KBM-7 (cell line): ENCODE data around the gene PHF12.
"Not testable (repeated sequence)": the region's sequence is repeated elsewhere in the genome, so short reads cannot be mapped to it uniquely, and the experiment has no call there.

Source experiments
- DNase-seq: peaks from one replicate; pipeline ENCODE4 v3.0.0-alpha.2; 2015
- in situ Hi-C: fragments of 300-500 bp; cut with MboI; formaldehyde crosslinking; loops from 2 replicates; pipeline ENCODE4 v1.14.3; 2020; ENCODE audit warnings: low sequenced_read_pairs, low pct_unique_long_range_greater_than_20kb, mixed read lengths

Gene PHF12

DNA sequence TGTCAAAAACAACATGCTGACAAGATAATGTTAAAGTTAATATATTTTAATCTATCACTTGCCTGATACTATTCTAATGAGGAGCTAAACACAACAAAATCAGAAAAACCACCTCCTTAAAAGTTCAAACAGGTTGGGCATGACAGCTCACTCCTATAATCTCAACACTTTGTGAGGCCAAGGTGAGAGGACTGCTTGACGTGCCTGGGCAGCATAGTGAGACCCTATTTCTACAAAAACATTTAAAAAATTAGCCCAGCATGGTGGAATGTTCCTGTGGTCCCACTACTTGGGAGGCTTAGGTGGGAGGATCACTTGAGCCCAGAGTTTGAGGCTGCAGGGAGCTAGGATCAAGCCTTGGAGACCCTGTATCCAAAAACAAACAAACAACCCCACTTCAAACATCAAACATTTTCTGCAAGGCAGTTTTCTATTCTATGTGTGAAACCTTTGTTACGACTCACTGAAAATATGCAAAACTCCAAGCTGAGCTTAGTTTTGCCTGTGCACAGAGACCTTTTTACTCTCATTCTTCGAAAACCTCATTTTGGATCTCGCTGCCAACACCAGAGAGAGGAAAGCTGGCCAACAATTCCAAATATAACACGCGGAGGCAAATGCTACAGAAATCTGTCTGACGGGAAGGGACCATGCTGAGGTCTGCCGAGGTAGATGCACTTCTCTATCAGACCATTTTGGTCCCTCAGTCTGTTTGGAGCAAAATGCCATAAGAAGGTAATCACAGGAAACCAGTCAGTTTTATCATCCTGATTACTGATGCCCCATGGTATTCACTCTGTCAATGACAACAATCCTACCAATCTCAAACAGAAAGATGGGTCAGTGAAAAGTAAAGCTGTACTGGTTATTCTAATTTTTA lies 6.2 kb downstream of the PHF12 start:
- in situ Hi-C loops, result no loop called here
- no peak for DNase-seq

GRCh38 chr17:28944343-28944742 lies 7.0 kb downstream of the PHF12 start:
- in situ Hi-C loops, result no loop called here
- no peak for DNase-seq

GRCh38 chr17:28942925-28943324 lies 8.4 kb downstream of the PHF12 start:
- in situ Hi-C loops, result no loop called here
- no peak for DNase-seq

DNA sequence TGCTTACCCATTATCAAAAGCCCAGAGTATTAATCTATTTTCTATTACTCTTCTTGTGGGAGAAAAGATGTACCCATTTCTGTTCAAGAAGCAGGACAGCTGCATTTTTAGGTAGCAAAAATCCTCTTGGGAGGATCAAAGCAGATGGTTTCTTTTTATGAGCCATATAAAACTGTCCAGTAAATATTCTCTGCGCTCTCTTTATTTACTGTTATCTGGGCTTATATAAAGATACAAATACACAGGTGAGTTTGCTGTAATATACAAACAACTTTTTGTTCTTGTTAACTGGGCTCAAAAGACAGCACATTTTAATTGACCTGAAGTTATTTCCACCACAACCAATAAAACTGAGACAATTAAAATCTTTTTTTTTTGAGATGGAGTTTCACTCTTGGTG lies 10.1 kb downstream of the PHF12 start:
- DNase-seq, result no peak
- in situ Hi-C loops, result no loop called here

DNA sequence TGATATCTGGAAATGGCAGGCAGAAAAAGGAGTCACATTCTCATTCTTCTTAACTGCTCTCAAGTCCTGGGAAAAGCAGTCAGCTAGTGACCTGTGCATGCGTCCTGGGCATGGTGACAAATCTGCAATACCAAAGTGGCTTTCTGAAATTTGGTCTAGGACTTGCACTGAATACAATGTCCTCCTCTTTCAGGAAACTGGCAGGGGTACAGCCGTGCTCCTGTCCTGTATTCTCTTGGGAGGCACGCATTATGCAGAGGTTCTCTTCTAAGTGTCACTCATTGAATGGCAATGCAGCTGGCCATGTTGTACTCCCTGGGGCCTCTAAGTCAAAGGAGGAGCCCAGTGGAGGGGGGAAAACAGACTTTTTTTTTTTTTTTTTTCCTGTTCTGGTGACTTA lies 10.6 kb downstream of the PHF12 start:
- no peak for DNase-seq
- in situ Hi-C loops, result no loop called here

GRCh38 chr17:28940142-28940541 lies 11.2 kb downstream of the PHF12 start:
- DNase-seq, result no peak
- in situ Hi-C loops, result no loop called here

GRCh38 chr17:28938552-28938951 lies 12.8 kb downstream of the PHF12 start:
- no peak for DNase-seq
- in situ Hi-C loops, result no loop called here

DNA sequence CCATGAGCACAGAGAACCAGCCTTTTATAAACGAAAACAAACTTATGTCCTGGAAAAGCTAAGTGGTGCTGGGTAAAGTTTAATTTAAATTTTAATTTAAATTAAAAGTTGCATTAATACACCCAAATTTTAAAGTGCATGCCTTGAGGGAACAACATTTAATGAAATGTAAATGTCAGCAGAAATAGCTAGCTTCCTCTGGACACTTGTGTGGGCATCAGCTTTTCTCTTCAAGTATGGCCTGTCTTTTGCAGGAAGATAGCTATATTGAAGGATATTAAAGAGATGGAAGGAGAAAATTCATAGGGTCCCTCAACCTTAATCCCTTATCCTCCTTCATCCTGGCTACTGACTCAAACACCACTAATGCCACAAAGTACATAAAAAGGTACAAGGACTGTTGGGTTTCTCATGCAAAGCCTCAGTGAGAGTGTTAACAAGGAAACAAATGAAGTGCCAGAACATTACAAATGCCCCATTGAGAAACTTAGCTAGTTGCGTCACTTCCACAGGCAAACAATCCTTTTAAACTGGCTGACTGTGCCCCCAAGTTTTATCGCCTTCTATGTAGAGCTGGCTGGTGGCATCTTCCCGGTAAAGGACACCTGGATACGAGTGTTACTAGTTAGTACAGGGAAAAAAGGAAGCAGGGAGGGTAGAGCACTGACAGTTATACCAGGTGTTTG lies 14.1 kb downstream of the PHF12 start:
- in situ Hi-C loops, result no loop called here

DNA sequence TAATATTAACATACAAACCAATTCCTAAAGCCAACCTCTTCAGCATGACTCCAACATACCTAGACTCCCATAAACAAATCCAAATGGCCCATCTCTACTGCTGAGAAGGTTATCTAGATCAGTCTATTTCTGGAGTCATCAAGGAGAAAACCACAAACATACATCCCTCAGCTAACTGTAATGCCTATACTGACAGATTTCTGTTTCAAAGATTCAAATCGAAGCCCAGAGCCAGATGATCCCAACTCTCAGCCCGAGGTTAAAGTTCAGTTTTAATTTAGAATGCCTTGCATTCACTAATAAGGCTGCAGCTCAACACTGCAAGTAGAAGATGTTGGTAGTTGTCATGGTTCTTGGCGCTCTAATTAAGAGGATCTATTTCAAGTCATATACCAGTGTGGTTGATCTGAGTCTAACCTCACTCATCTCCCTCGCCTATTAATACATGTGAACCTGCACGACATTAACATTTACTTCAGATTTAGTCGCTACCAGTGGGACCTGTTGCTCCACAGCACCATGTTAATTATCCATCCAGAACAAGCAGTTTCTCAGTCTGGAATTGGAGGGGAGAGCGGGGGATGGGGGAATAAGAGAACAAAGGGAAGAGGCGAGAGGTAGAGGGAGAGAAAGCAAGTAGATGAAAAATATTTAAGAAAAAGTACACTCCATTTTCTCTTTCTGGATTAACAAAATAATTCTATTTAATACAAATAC lies 15.4 kb downstream of the PHF12 start:
- in situ Hi-C loops, result no loop called here

More for the DNA sequence above, 14.1 kb downstream of the PHF12 start:
- no peak for DNase-seq

GRCh38 chr17:28934508-28934907 lies 16.8 kb downstream of the PHF12 start:
- in situ Hi-C loops, DNase-seq: not testable (repeated sequence)

More for the DNA sequence above, 15.4 kb downstream of the PHF12 start:
- no peak for DNase-seq

- DNase-seq, result no peak
- in situ Hi-C loops, result no loop called here
Measured at GRCh38 chr17:28929787-28930186, 21.5 kb downstream of the PHF12 start.

DNA sequence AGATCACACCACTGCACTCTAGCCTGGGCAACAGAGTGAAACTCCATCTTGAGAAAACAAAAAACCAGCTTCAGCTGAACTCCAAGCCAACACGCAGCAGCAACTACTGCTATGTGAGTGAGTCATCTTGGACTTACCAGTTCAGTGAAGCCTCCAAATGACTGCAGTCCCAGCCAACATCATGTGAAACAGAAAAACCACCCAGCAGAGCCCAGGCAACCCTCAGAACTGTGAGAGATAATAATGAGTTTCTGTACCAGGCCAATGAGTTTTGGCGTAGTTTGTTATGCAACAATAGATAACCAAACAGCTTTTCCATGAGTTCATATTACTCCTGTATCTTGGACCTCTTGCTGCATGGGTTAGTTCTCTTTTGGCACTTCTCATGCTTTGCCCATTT lies 23.3 kb downstream of the PHF12 start:
- in situ Hi-C loops, result no loop called here

GRCh38 chr17:28926786-28927185 lies 24.5 kb downstream of the PHF12 start:
- DNase-seq, result no peak
- in situ Hi-C loops, result no loop called here

More for the DNA sequence above, 23.3 kb downstream of the PHF12 start:
- no peak for DNase-seq

- in situ Hi-C loops, result no loop called here
- no peak for DNase-seq
Measured at GRCh38 chr17:28926366-28926765, 25.0 kb downstream of the PHF12 start.

DNA sequence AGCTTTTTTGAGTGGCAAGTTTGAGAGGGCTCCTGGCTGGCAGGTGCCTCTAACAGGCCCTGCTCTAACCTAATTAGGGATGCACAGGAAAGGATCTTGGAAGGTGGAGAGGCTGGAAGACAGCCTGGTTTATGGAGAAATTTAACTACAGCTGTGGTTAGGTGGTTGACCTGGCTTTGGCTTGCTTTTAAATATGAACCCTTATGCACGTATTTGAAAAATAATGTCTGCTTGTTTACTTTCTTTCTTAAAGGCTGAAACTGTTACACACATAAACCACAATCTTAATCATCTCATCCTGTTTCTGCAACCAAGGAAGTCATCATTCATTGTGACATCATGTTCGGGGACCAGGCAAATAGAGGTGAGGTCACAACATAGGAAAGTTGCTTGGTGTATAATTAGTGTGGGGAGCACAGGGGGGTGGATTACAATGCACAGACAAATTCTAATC lies 25.4 kb downstream of the PHF12 start:
- in situ Hi-C loops, result no loop called here
- DNase-seq, result peak; percentile 66

DNA sequence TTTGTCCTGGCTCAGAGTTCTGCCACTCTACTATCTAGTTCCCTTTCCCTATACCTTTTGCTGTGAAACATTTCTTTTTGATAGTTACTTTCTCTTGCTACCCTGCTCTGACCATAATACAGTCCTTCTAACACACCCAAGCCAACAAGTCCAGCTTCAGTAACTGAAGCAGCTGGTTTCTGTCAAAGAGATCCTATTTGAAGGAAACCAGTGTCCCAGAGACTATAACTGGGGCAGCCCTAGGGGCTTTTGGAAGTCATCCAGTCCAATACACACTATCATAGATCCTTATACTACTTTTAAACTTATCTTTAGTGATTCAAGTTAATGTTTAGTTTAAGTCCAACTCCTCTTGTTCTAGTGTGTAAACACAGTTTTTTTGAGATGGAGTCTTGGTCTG lies 31.1 kb downstream of the PHF12 start:
- in situ Hi-C loops, result no loop called here
- DNase-seq, result no peak

DNA sequence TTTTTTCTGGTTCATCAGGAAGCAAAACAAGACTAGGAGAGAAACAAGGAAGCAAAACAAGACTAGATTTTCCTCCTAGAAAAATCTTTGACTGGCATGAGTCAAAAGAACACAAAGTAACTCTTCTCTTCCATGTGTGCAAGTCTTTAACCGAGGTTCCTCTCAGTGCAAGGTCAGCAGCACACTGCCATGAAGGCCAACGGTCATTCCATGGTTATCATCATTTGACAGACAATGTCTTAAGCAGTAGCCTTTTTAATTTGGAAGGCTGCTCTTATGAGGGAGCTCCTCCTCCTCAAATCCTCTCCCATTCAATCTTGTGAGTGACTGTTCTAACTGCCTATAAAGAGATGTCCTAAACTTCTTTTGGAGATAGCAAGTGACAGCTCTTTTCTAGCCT lies 33.0 kb downstream of the PHF12 start:
- no peak for DNase-seq
- in situ Hi-C loops, result no loop called here

DNA sequence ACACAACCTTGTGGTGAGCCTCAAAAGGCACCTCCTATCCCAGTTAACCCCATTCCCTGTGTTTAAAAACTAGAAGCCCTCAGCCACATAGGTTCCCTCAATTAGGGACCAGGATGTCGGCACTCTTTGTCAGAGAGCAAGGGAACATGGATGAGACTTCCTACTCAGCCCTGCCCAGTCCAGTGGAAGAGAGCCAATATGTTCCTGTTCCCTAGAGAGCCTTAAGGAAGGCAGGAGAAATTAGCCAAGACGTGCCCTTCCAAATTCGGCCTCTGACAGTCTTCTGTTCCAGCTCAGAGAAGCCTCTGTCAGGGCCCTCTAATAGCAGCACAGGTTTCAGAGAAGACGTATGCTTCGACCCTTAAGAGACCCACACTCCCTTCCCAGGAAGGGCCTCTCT lies 33.9 kb downstream of the PHF12 start:
- in situ Hi-C loops, result no loop called here

GRCh38 chr17:28917029-28917428 lies 34.3 kb downstream of the PHF12 start:
- in situ Hi-C loops, result no loop called here

More for the DNA sequence above, 33.9 kb downstream of the PHF12 start:
- DNase-seq, result no peak

More at GRCh38 chr17:28917029-28917428, 34.3 kb downstream of the PHF12 start:
- no peak for DNase-seq
